Lower leg skin (tissue), 3 donors: ENCODE data around the gene PPFIA4.

Experiments used
- CTCF ChIP-seq, 3 donors: fragments of 450-650 bp; IDR thresholded peaks; one replicate each; pipeline ENCODE4 v1.5.1; 2016; ENCODE audit warnings: antibody characterized with exemption in 3 of 3, mild to moderate bottlenecking in 3 of 3, moderate library complexity in 2 of 3
- POLR2A ChIP-seq, 2 donors: fragments of 450-650 bp; IDR thresholded peaks; one replicate each; pipeline ENCODE4 v1.6.1; 2016 to 2017; ENCODE audit warnings: antibody characterized with exemption in 2 of 2, mild to moderate bottlenecking in 1 of 2, moderate library complexity in 1 of 2

GRCh38 chr1:203026031-203026665 is at the start of gene PPFIA4:
- no peak for TF ChIP-seq POLR2A (IDR thresholded peaks at IDR 0.05)
- no peak for TF ChIP-seq CTCF (IDR thresholded peaks at IDR 0.05)
